OCI-LY1 (cell line): Measurements from ENCODE around the gene FAM117A.

ENCODE experiments used
- H2AFZ ChIP-seq: fragments of 200-600 bp; sonication (generic), shearing (Covaris generic); 2 replicates; pipeline ENCODE4 v1.6.0; 2014; ENCODE audit warnings: antibody characterized with exemption, mild to moderate bottlenecking, low read length
- H3F3A ChIP-seq: fragments of 200-600 bp; sonication (generic), shearing (Covaris generic); 2 replicates; pipeline ENCODE4 v1.6.0; 2014; ENCODE audit warnings: mild to moderate bottlenecking, antibody characterized with exemption, low read length, moderate library complexity; ENCODE audit not compliant: insufficient read depth
- H3K27ac ChIP-seq: fragments of 200-600 bp; sonication (generic); 2 replicates; pipeline ENCODE4 v1.5.1; 2014; ENCODE audit warnings: low read length, mixed run types, mild to moderate bottlenecking, low read depth; ENCODE audit not compliant: poor library complexity, severe bottlenecking
- H3K27me3 ChIP-seq: fragments of 200-600 bp; sonication (generic); 2 replicates; pipeline ENCODE4 v1.6.0; 2014; ENCODE audit warnings: antibody characterized with exemption, mild to moderate bottlenecking, low read length, moderate library complexity; ENCODE audit not compliant: insufficient read depth
- H3K36me3 ChIP-seq: fragments of 200-600 bp; sonication (generic); 2 replicates; pipeline ENCODE4 v1.6.1; 2014; ENCODE audit warnings: mild to moderate bottlenecking, antibody characterized with exemption, low read length, moderate library complexity, mixed read lengths; ENCODE audit not compliant: insufficient read depth
- H3K4me1 ChIP-seq: fragments of 200-600 bp; sonication (generic); 2 replicates; pipeline ENCODE4 v1.5.1; 2014; ENCODE audit warnings: mild to moderate bottlenecking, low read length, moderate library complexity; ENCODE audit not compliant: insufficient read depth, severe bottlenecking
- H3K4me2 ChIP-seq: fragments of 200-600 bp; sonication (generic), shearing (Covaris generic); 2 replicates; pipeline ENCODE4 v1.6.1; 2014; ENCODE audit warnings: low read length
- H3K4me3 ChIP-seq: fragments of 200-600 bp; sonication (generic); 2 replicates; pipeline ENCODE4 v1.5.1; 2014; ENCODE audit warnings: low read length, low read depth, mild to moderate bottlenecking, mixed read lengths; ENCODE audit not compliant: poor library complexity, severe bottlenecking
- H3K79me2 ChIP-seq: fragments of 200-600 bp; shearing (Covaris generic); 2 replicates; pipeline ENCODE4 v1.6.1; 2016; ENCODE audit warnings: mixed run types, low read length, mixed read lengths; ENCODE audit not compliant: insufficient read depth
- H3K9ac ChIP-seq: fragments of 200-600 bp; sonication (generic), shearing (Covaris generic); 2 replicates; pipeline ENCODE4 v1.6.1; 2014; ENCODE audit warnings: mild to moderate bottlenecking, low read length, mixed read lengths
- H3K9me2 ChIP-seq: fragments of 200-600 bp; sonication (generic), shearing (Covaris generic); 2 replicates; pipeline ENCODE4 v1.6.1; 2014; ENCODE audit warnings: low read depth, mild to moderate bottlenecking, low read length, mixed read lengths
- H3K9me3 ChIP-seq: fragments of 200-600 bp; shearing (Covaris generic); 2 replicates; pipeline ENCODE4 v1.6.1; 2014; ENCODE audit warnings: low read length, mixed read lengths
- H4K20me1 ChIP-seq: fragments of 200-600 bp; sonication (generic), shearing (Covaris generic); 2 replicates; pipeline ENCODE4 v1.6.0; 2016; ENCODE audit warnings: mild to moderate bottlenecking, low read length; ENCODE audit not compliant: insufficient read depth
- EZH2 ChIP-seq: fragments of 200-600 bp; sonication (generic), shearing (Covaris generic); IDR thresholded peaks from 2 replicates; pipeline ENCODE4 v1.8.0; 2017; ENCODE audit warnings: borderline replicate concordance, mixed run types, mild to moderate bottlenecking, antibody characterized with exemption, low read length, moderate library complexity, mixed read lengths
- TF ChIP-seq, protein P1 (sequence below): fragments of 200-600 bp; sonication (generic), shearing (Covaris generic); IDR thresholded peaks from 2 replicates; pipeline ENCODE4 v1.5.1; 2017; ENCODE audit warnings: mild to moderate bottlenecking, antibody characterized with exemption, low read length, moderate library complexity, mixed read lengths

The FAM117A gene

DNA sequence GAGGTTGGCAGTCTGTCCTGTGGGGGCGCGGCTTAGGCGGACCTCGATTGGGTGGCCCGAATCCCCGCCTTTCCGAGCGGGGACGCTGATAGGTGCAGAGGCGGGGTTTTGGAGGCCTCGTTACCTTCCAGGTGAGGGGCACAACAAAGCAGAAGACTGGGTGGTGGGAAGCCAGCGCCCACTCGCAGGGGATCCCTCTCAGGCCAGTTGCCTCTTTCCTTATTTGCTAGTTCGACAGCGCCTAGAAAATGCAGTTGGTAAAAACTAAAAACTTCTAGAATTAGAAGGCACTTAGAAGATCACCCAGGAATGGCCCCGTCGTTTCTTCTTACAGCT is 25.3 kb upstream of the FAM117A start:
- Histone ChIP-seq H3K4me1 (peaks cover 23% of the 10 kb centered on the region), H3K9ac (no peak overlapping the region), H3K9me3 (no peaks in the 10 kb centered on the region), H3K36me3 (peaks cover 45% of the 10 kb centered on the region), H3K27me3 (no peaks in the 10 kb centered on the region), H3K27ac (no peak overlapping the region), H4K20me1 (no peaks in the 10 kb centered on the region; the same call in 1 of the 2 replicates), H3K4me3 (peak overlapping the region; percentile 83), H3F3A (no peaks in the 10 kb centered on the region), H3K9me2 (no peaks in the 10 kb centered on the region), H2AFZ (no peak overlapping the region), H3K79me2 (peaks cover 39% of the 10 kb centered on the region), H3K4me2 (peak overlapping the region; percentile 56)
- no peak for TF ChIP-seq EZH2
- TF ChIP-seq, protein P1, sequence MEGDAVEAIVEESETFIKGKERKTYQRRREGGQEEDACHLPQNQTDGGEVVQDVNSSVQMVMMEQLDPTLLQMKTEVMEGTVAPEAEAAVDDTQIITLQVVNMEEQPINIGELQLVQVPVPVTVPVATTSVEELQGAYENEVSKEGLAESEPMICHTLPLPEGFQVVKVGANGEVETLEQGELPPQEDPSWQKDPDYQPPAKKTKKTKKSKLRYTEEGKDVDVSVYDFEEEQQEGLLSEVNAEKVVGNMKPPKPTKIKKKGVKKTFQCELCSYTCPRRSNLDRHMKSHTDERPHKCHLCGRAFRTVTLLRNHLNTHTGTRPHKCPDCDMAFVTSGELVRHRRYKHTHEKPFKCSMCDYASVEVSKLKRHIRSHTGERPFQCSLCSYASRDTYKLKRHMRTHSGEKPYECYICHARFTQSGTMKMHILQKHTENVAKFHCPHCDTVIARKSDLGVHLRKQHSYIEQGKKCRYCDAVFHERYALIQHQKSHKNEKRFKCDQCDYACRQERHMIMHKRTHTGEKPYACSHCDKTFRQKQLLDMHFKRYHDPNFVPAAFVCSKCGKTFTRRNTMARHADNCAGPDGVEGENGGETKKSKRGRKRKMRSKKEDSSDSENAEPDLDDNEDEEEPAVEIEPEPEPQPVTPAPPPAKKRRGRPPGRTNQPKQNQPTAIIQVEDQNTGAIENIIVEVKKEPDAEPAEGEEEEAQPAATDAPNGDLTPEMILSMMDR: no peak

DNA sequence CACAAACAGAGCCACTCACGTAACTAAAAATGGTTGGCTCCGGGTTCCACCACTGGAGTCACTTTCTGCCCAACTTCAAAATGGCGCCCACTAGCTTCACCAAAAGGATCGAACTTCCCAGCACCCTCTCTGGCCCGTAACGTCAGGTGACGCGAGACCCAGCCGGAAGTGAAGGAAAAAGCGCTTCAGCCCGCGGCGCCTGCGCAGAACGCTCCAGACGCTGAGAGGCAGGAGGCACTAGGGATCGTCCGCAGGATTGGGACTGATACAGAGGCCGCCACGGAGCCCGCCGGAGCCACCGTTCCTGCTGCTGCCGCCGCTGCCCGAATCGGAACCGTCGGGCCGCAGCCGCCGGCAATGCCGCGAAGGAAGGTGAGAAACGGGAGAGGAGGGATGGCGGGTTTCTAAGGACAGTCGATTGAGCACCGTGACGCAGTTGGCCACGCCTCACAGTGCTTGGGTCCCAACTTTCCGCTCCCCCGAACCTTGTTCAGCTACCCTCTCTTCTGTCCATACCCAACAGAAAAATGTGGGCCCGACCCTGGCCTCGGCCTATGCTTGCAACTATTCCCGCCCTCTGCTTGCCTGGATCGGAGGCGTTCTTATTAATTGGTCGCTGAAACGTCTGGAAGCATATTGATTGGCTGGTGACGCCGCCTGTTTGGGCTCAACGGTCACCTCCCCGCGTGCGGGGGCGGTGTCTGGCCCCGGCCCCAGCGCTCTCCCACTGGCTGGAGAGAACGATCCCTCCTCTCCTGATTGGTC is 24.7 kb upstream of the FAM117A start, which contains the start of gene KAT7:
TSS of gene KAT7 (plus strand) at position 204 of the 765 bp plus-strand sequence. CDS start at position 358, 154 bp downstream.
- H3K36me3 ChIP-seq: peaks cover 40% of the 10 kb centered on the region
- peak within 1 kb of the TSS; percentile 83 for H3K4me3 ChIP-seq
- H2AFZ ChIP-seq: peak within 1 kb of the TSS; percentile 76
- no peaks in the 10 kb centered on the region; the same call in 1 of the 2 replicates for H4K20me1 ChIP-seq
- no peaks in the 10 kb centered on the region for H3K27me3 ChIP-seq
- H3K4me1 ChIP-seq: peaks cover 23% of the 10 kb centered on the region
- no peaks in the 10 kb centered on the region for H3K9me2 ChIP-seq
- peak within 1 kb of the TSS; percentile 74 for H3K27ac ChIP-seq
- peak within 1 kb of the TSS; percentile 90 for H3K4me2 ChIP-seq
- TF ChIP-seq, protein P1: no peak
- no peak for TF ChIP-seq EZH2
- H3K79me2 ChIP-seq: peaks cover 35% of the 10 kb centered on the region
- H3F3A ChIP-seq: no peaks in the 10 kb centered on the region
- peak within 1 kb of the TSS; percentile 93 for H3K9ac ChIP-seq
- H3K9me3 ChIP-seq: no peaks in the 10 kb centered on the region

DNA sequence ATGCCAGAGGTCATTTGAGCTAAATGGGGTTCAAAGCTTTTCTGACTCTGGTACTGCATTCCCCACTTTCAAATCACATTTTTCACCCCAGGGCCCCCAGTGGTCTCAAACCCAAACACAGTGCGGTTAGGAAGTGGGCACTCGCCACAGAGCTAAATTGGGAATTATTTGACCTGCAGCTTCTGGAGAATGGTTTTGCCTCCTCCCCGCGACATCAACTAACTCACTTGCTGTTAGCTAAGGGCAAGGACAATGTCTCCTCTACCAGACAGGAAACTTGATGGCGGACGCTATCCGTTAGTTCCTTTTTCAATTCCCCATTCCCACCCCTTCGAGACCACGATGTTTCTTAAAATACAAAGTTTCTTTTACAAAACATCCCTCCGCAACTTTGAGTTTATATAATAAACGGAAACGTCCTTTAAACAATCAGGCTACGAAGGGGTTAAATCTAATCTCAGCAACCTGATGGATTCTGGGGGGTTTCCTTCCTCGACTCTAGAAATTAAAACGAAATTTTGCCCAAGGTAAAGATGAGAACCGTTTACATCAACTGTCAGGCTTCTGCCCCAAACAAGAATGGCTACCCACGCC is 24.1 kb upstream of the FAM117A start:
- peak overlapping the region; percentile 76 for H2AFZ ChIP-seq
- peak overlapping the region; percentile 83 for H3K4me3 ChIP-seq
- no peaks in the 10 kb centered on the region for H3K27me3 ChIP-seq
- peak overlapping the region; percentile 69 for H3K27ac ChIP-seq
- TF ChIP-seq, protein P1: no peak
- TF ChIP-seq EZH2: no peak
- peak overlapping the region; percentile 71 for H3K9ac ChIP-seq
- H3F3A ChIP-seq: no peaks in the 10 kb centered on the region
- peaks cover 35% of the 10 kb centered on the region for H3K79me2 ChIP-seq
- H3K36me3 ChIP-seq: peaks cover 33% of the 10 kb centered on the region
- H4K20me1 ChIP-seq: no peaks in the 10 kb centered on the region; the same call in 1 of the 2 replicates
- no peaks in the 10 kb centered on the region for H3K9me3 ChIP-seq
- no peaks in the 10 kb centered on the region for H3K9me2 ChIP-seq
- peaks cover 23% of the 10 kb centered on the region for H3K4me1 ChIP-seq
- H3K4me2 ChIP-seq: peak overlapping the region; percentile 90
